ENCODE data around the gene PNMT. TPM values are rescaled to one million over a fixed set of nuclear protein-coding genes. Genes with fewer than 3 reads are reported as not detected.

PNMT gene
- total and polyA plus RNA-seq, 2 donors (not counting 3 experiments of a cell fraction or from before 2014, with no cell fraction given): 0.11 TPM; not detected in 1

- H3K9me1 ChIP-seq (replicated peaks; ENCODE audit: control insufficient read depth, extremely low read depth, insufficient read depth, low read length): no peaks in the 10 kb centered on the region
- TF ChIP-seq POLR2A (IDR thresholded peaks at IDR 0.05; ENCODE audit: low read depth, low read length) (no peak), CTCF (IDR thresholded peaks at IDR 0.05; ENCODE audit: extremely low read depth in 1 of 2, insufficient read depth in 1 of 2, low read depth in 1 of 2, low read length in 2 of 2) (no peak), FOS (IDR thresholded peaks at IDR 0.05; ENCODE audit: borderline replicate concordance, insufficient read depth, low read length) (no peak), POLR2AphosphoS5 (IDR thresholded peaks at IDR 0.05; ENCODE audit: insufficient read depth, low read depth, low read length) (no peak), EZH2 (IDR thresholded peaks at IDR 0.05; ENCODE audit: borderline replicate concordance, low read depth, low read length, severe bottlenecking) (no peak), JUN (IDR thresholded peaks at IDR 0.05; ENCODE audit: borderline replicate concordance, insufficient read depth, insufficient read length, low read depth) (no peak), GATA2 (IDR thresholded peaks at IDR 0.05; ENCODE audit: insufficient read depth, insufficient read length, low read depth, low read length) (no peak), MAX (IDR thresholded peaks at IDR 0.05; ENCODE audit: insufficient read depth, insufficient read length) (no peak)
- POLR2A ChIA-PET: no interaction called here
- no peak overlapping the region for H2AFZ ChIP-seq (ENCODE audit: low read depth, low read length)
- no peak overlapping the region for H3K4me2 ChIP-seq (ENCODE audit: insufficient read depth, low read length)
- no peaks in the 10 kb centered on the region for H3K27me3 ChIP-seq (ENCODE audit: control insufficient read depth in 2 of 2, insufficient read depth in 2 of 2, low read length in 2 of 2)
- intact Hi-C loops (cut with micrococcal nuclease): no loop called here
- no peaks in the 10 kb centered on the region for H4K20me1 ChIP-seq (replicated peaks; ENCODE audit: control insufficient read depth, extremely low read depth, insufficient read depth, low read length)
- dilution Hi-C loops (cut with MboI; ENCODE audit: extremely low pct_ligation_motif_present, low sequenced_read_pairs): no loop called here
- no peaks in the 10 kb centered on the region for H3K4me1 ChIP-seq (ENCODE audit: control insufficient read depth, extremely low read depth, insufficient read depth, low read length)
- DNase-seq (ENCODE audit: low read depth, low spot score) (no peak), FAIRE-seq (no peak)
- CTCF ChIA-PET: interaction anchor here (0.7 to 13.1 kb wide), 6 partner anchors 9 to 56 kb away, joined by 3 to 291 read pairs (median 4); partner anchors contain the start of gene ERBB2
- BruUV-seq (replicated peaks): no TSS peak
- no peak overlapping the region for H3K27ac ChIP-seq (ENCODE audit: insufficient read depth, low read depth, low read length)
- H3K36me3 ChIP-seq (ENCODE audit: control insufficient read depth in 2 of 2, extremely low read depth in 1 of 2, insufficient read depth in 2 of 2, low read length in 2 of 2): no peaks in the 10 kb centered on the region
- no peak overlapping the region for H3K9ac ChIP-seq (replicated peaks; ENCODE audit: extremely low read depth, insufficient read depth, low read length)
- no peaks in the 10 kb centered on the region for H3K79me2 ChIP-seq (ENCODE audit: control insufficient read depth, insufficient read depth, low read length)
- H3K4me3 ChIP-seq (replicated peaks in 1 of 3; ENCODE audit: insufficient read depth in 1 of 3, low read depth in 1 of 3, low read length in 3 of 3): no peak overlapping the region
- no peaks in the 10 kb centered on the region for H3K9me3 ChIP-seq (replicated peaks; ENCODE audit: control insufficient read depth, insufficient read depth, low read length)
These were observed 7.3 kb downstream of the PNMT start for GRCh38 chr17:39675390-39676082.

All from endothelial cell of umbilical vein (primary cell).